Posterior vena cava (tissue), 2 donors: ENCODE results near the gene GNAI1. TPM values are rescaled to one million over a fixed set of nuclear protein-coding genes. Genes with fewer than 3 reads are reported as not detected.

ENCODE experiments used
- DNase-seq: peaks from one replicate; pipeline ENCODE4 v3.0.0-alpha.2; 2020; ENCODE audit warnings: low spot score
- intact Hi-C, 2 donors: fragments of 100-400 bp; cut with DNase I; formaldehyde crosslinking; loops; one replicate each; pipeline versions ENCODE4 v1.14.1 to v1.14.2; 2022 to 2023
- total RNA-seq, 2 donors: library from RNA; stranded (reverse); fragmentation: NEBNext Ultra II Directional; extraction: Animal tissue kit (Norgen Biotek cat#: 25700); gene quantifications; one replicate each; pipeline ENCODE4 v1.2.1, GENCODE V29; 2021
- donor health status: DM: yes; HTN: yes; CAD: no.
- donor health status: DM: yes; HTN: yes; CAD: no.

The GNAI1 gene
- total RNA-seq, 2 donors from 2014 or later, result 36.1 to 53.7 TPM

DNA sequence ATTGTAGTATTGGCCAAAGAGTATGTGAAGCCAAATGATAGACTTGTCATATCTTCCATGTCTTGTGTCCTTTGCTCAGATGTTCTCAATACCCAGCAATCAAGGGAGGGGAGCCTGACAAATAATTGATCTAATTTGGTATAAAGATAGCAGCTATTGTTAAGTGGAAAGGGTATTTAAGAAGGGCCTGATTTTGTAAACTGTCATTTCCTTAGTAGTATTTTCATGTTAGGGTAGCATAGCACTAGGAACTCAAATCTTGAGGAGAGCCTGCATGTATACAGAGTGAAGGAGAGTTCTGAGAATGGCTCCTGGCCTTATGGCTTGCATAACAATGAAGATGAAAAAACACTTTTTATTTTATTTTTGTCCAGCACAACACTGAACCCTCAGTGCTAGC lies 53.1 kb downstream of the GNAI1 start:
- intact Hi-C loops, result no loop called here
- DNase-seq, result no peak

- no peak for DNase-seq
- intact Hi-C loops, result loop anchor here in 1 of 2 donors (10.0 kb wide), 1 partner anchor 45 kb away; no protein-coding TSS in a partner anchor
Observed at GRCh38 chr7:80189638-80190037, 55.0 kb downstream of the GNAI1 start.

DNA sequence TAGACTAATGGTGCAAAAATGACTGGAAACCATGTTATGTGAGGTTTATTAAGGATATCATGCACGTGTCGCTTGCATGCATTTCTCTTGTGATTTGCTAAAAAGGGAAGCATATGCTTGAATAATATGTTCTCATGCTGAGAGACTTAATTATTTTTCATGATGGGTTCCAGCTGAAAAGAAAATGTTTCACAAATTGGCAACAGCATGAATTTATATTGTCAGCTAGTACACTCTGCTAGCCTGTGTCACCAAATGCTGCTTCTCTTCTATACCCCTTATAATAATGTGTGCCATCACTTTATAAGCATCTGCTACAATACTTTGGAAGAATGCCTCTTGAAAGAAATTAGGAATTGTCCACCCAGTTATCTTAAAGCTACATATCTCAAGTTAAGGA lies 63.0 kb downstream of the GNAI1 start:
- no peak for DNase-seq
- intact Hi-C loops, result loop anchor here in 1 of 2 donors (10.0 kb wide), 1 partner anchor 53 kb away; no protein-coding TSS in a partner anchor

GRCh38 chr7:80199051-80199450 lies 64.4 kb downstream of the GNAI1 start:
- intact Hi-C loops, result loop anchor here in 1 of 2 donors (10.0 kb wide), 1 partner anchor 54 kb away; no protein-coding TSS in a partner anchor
- no peak for DNase-seq

- no peak for DNase-seq
- intact Hi-C loops, result no loop called here
Observed at GRCh38 chr7:80204454-80204853, 69.8 kb downstream of the GNAI1 start.

DNA sequence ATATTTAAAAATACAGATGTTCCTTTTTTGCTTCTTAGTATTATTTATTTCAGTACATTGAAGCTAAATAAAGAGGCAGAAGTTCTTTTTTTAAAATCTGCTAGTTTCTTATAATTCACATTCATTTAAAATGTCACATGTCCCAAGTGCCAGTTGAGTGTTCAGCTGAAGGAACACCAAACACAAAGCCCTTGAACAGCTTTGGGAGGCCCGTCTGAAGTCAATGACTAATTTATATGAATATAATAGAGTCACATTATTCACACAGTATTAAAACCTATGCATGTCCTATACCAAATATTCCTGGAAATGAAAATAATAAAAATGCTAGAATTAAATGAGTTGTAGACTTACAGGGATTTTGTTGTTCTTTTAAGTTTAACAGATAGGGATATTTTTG lies 70.3 kb downstream of the GNAI1 start:
- intact Hi-C loops, result no loop called here

GRCh38 chr7:80206763-80207162 lies 72.1 kb downstream of the GNAI1 start:
- DNase-seq, result no peak
- intact Hi-C loops, result no loop called here

More for the DNA sequence above, 70.3 kb downstream of the GNAI1 start:
- no peak for DNase-seq

GRCh38 chr7:80207501-80207900 lies 72.9 kb downstream of the GNAI1 start:
- no peak for DNase-seq
- intact Hi-C loops, result no loop called here

GRCh38 chr7:80208700-80209099 lies 74.1 kb downstream of the GNAI1 start:
- intact Hi-C loops, result no loop called here
- no peak for DNase-seq

DNA sequence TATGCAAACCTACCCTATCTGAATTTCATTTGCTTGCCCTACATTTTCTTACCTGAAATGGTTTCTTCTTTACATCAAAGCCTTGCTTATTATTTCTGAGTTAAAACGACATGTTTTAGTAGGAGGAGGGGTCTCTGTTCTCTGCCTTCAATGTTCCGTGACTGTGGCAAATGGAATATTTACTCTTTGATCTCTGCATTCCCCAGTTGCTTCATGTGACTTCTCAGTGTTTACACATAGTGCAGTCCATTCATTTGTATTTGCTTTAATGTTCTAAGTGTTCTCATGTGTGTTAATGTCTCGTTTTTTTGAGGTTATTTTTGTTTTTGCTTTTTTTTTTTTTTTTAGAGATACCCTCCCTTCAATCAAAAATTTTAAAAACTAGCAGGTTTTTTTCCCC lies 75.8 kb downstream of the GNAI1 start:
- intact Hi-C loops, result no loop called here
- no peak for DNase-seq

- intact Hi-C loops, result no loop called here
Observed at GRCh38 chr7:80213814-80214213, 79.2 kb downstream of the GNAI1 start.

GRCh38 chr7:80215734-80216133 lies 81.1 kb downstream of the GNAI1 start:
- intact Hi-C loops, result no loop called here
- no peak for DNase-seq

More at GRCh38 chr7:80213814-80214213, 79.2 kb downstream of the GNAI1 start:
- no peak for DNase-seq

GRCh38 chr7:80216996-80217842 lies 82.6 kb downstream of the GNAI1 start:
- DNase-seq, result no peak
- intact Hi-C loops, result no loop called here

- intact Hi-C loops, result no loop called here
- DNase-seq, result no peak
Observed at GRCh38 chr7:80218723-80219122, 84.1 kb downstream of the GNAI1 start.

DNA sequence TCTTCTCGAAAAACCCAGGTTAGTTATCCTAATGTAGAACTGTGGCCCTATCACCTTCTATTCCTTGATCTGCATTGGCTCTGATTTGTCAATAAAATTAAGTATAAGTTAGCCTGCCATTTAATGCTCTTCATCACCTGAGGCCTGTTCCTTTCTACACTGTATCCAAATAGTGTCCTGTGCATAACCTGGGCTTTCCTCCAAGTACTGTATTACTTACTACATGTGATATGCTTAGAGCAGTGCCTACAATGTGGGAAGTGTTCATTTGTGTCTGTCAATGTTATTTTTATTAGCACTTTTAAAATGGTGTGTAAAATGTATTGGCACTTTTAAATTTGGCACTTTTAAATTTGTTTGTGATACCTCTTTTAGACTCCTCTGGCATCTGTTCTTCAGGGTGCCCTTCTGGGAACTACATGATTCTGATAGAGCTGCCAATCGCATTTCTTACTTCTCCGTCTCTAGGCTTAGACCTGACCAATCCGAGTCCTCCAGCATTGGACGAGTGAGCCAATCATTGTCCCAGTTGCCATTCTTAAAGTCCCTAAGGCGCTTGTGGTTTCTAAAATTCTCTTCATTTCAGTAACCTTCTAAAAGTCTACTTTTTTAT lies 85.5 kb downstream of the GNAI1 start:
- no peak for DNase-seq
- intact Hi-C loops, result no loop called here

DNA sequence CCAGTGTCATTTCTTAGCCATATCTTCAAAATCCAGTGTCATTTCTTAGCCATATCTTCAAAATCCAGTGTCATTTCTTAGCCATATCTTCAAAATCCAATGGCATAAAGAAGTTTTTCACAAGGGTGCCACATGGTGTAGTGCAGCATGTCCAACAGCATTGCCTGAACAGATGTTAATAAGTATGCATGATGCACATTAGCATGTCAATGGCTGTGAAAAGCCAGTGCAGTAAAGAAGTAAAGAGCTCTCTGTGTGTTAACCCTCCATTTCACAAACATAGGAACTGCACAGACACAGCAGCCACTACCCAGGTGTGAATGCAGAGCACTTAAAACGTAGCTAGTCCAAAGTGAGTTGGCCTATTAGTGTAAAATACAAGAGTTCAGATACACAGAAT lies 89.8 kb downstream of the GNAI1 start:
- no peak for DNase-seq
- intact Hi-C loops, result no loop called here

DNA sequence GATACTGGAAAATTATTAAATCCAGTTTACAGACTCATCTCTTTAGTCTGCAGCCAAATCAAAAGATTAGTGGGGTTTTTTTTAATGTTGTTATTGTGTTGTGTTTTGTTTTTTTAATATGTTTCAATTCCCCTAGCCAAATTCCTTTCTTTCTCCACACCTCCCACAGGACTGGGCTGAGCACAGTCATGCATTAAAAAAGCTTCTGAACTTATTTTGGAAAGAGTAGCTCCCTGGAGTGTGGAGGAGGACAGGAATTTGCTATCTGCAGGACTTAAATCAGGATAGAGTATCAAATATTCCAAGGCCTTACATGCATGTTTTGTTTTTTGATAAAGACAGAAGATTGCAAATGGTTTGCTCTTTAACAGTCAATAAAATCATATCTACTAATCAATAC lies 90.7 kb downstream of the GNAI1 start:
- no peak for DNase-seq
- intact Hi-C loops, result no loop called here

DNA sequence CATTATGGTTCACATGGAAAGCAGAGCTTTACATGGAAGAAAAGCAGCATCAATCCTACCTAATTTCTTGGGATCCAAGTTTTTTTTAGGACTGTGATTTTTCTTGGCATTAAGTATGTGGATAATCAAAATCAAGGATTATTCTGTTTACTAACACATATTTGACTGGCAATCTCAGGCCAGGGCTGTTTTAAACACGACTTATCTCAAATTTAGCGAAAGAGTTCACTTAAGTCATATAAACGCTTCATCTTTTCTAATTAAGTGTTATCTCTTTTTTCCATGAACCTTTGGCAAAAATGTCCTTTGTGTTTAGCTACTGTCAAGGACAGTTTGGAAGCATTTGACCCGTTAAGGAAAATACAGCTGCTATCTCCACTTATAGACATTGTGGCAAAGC lies 92.0 kb downstream of the GNAI1 start:
- DNase-seq, result no peak
- intact Hi-C loops, result no loop called here

DNA sequence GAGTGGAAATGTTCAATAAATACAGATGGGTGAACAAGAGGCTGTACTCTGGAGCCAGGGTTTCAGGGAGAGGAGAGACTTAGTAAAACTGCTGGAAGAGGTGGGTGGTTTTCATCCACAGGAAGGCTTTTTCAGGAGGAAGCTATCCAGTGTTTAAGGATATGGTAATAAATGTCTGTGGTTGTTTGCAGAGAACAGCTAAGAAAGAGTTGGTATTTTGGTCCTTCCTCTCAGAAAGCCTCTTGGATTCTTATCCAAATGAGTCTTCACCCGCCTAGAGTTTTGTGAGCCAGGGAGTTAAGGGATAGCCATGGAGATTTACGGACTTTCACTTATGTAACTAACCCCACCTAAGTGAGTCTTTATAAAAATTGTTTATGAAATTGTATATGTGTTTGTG lies 95.7 kb downstream of the GNAI1 start:
- intact Hi-C loops, result no loop called here
- DNase-seq, result no peak

DNA sequence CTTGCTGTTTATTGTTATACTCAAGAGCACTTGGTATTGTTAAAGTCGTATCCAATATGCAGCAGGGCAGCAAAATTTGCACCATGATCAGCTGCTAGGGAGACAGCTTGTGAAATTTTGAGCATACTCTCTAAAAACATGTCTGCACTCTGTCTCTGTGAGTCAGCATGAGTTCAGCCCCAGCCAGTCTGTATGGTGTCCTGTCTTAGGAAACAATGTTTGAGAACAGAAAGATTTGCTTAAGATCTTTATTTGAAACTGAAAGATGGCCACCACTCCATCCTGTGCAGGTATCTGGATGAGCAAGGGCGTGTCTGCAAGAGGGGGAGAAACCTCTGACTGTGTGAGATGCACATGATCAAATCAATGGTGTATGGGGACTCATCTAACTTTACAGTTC lies 97.1 kb downstream of the GNAI1 start:
- intact Hi-C loops, result no loop called here
- no peak for DNase-seq
